ENCODE data around the gene FOXI2.

GRCh38 chr10:127736222-127736914, 617 bp upstream of the FOXI2 start:
- no peak for TF ChIP-seq CTCF (IDR thresholded peaks at IDR 0.05 in 2 of 3, conservative IDR thresholded peaks at IDR 0.05 in 1 of 3; ENCODE audit: borderline replicate concordance in 1 of 3, insufficient read depth in 1 of 3, low read depth in 2 of 3, low read length in 2 of 3)
- TF ChIP-seq YY1 (IDR thresholded peaks at IDR 0.05; ENCODE audit: extremely low read depth, insufficient replicate concordance, low read depth, low read length), result no peak
- no peak for TF ChIP-seq ZFX (IDR thresholded peaks at IDR 0.05)
- no peak for TF ChIP-seq EZH2phosphoT487 (IDR thresholded peaks at IDR 0.05; ENCODE audit: borderline replicate concordance)
- TF ChIP-seq RAD21 (IDR thresholded peaks at IDR 0.05; ENCODE audit: low read depth), result no peak
- TF ChIP-seq POLR2A (IDR thresholded peaks at IDR 0.05; ENCODE audit: borderline replicate concordance, extremely low read depth, insufficient read depth, insufficient read length), result no peak
- no peak for TF ChIP-seq POLR2AphosphoS5 (IDR thresholded peaks at IDR 0.05; ENCODE audit: low read depth, low read length)
- TF ChIP-seq EZH2 (IDR thresholded peaks at IDR 0.05), result no peak
- no peak for TF ChIP-seq FOSL1 (IDR thresholded peaks at IDR 0.05; ENCODE audit: low read depth)
- no peak for TF ChIP-seq SRF (IDR thresholded peaks at IDR 0.05; ENCODE audit: low read depth)
